ENCODE results near the gene TSPAN18. TPM values are rescaled to one million over a fixed set of nuclear protein-coding genes. Genes with fewer than 3 reads are reported as not detected.

The TSPAN18 gene
- total RNA-seq, 4 donors from 2014 or later: 0.95 to 4.5 (median 2.3) TPM

DNA sequence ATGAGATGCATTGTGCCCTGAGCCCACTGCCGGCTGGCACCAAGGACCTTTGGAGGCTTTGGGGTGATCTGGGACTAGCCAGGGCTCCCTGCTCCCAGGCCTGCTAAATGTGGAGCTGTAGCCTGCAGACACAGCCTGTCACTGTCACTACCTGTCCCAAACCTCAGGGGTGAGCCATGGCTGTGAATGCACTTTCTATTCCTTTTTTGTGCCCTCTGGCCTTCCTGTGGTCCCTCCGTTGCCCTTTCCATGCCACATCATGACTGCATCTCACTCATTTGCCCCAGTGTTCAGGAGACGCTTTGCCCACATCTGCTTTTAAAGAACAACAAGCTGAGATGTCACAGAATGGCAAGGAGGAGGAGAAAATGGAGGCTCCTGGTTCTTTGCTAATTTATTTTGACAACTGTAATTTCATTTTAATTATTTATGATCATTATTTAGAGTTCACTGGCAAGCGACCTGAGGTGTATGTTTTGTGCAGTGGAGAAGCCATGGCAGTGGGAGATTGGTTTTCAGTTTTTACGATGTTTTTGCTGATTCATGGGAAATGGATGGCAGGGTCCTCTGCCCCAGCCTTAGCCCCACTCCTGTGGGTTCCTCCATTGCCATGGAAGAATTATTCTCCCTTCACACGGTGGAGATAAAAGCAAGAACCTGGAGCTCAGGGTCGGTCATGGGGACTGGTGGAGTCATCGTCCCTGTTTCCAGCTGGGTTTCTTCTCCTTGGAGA is 69.2 kb downstream of the TSPAN18 start:
- 89 to 91% methylated on average over 8 of the region's 8 CpGs for WGBS, 2 donors
- no peak for DNase-seq (ENCODE audit: low spot score in 2 of 2)
- TF ChIP-seq, protein P1, sequence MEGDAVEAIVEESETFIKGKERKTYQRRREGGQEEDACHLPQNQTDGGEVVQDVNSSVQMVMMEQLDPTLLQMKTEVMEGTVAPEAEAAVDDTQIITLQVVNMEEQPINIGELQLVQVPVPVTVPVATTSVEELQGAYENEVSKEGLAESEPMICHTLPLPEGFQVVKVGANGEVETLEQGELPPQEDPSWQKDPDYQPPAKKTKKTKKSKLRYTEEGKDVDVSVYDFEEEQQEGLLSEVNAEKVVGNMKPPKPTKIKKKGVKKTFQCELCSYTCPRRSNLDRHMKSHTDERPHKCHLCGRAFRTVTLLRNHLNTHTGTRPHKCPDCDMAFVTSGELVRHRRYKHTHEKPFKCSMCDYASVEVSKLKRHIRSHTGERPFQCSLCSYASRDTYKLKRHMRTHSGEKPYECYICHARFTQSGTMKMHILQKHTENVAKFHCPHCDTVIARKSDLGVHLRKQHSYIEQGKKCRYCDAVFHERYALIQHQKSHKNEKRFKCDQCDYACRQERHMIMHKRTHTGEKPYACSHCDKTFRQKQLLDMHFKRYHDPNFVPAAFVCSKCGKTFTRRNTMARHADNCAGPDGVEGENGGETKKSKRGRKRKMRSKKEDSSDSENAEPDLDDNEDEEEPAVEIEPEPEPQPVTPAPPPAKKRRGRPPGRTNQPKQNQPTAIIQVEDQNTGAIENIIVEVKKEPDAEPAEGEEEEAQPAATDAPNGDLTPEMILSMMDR (IDR thresholded peaks at IDR 0.05): no peak
- TF ChIP-seq POLR2A (IDR thresholded peaks at IDR 0.05): no peak
- intact Hi-C loops (cut with DNase I; ENCODE audit: low total_unique reads): no loop called here
- H3K4me3 ChIP-seq (ENCODE audit: low read depth, poor library complexity, severe bottlenecking): no peak overlapping the region

DNA sequence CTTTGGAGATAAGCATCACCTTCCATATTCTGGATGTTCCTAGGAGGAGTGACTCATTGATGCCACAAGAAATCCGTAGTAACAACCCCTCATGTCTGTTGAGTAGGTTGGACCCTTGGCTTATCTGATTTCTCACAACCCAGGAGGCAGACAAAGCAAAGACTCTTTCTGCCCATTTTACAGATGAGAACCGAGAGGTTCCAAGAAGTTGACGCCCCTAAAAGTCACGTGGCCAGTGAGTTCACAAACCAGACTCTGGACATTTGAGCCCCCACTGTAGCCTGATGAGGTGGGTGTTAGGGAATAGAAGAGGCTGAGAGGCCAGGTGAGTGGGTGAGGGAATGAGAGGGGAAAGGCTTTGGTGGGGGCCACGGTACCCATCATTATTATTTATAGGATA is 70.3 kb downstream of the TSPAN18 start:
- intact Hi-C loops (cut with DNase I; ENCODE audit: low total_unique reads): no loop called here
- no peak for DNase-seq (ENCODE audit: low spot score in 2 of 2)
- 91 to 93% methylated on average over 5 of the region's 5 CpGs for WGBS, 2 donors
- no peak overlapping the region for H3K4me3 ChIP-seq (ENCODE audit: low read depth, poor library complexity, severe bottlenecking)
- TF ChIP-seq, protein P1 (IDR thresholded peaks at IDR 0.05): no peak

DNA sequence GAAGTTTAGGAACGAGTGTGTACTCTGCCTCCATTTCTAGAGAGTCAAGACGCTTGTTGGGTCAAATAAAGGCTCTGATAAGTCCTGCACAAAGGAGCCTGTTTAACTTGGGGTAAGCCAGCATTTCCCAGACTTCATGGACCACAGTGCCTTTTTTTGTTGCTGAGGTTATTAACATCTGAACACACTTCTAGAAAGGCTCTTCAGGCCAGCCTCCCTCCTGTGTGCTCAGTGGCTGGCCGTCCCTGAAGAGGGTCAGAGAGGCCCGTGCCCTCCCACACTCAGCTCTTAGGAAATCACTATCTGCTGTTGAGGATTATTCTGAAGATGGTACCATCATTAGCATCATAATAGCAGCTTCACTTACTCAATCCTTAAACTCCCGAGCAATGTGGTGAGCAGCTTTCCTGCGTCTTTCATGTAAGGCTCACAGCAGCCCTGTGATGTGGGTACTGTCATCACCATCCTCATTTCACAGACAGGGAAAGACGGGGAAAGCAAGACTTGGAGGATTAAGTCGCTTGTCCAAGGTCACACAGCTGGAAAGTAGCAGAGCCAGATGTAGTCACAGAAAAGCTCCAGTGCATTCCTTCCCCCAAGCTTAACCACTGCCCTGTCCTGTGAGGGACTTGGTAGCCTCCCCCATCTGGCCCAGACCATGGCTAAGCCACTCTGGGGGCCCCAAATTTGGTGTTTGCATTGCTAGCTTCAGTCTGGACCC is 71.3 kb downstream of the TSPAN18 start:
- 56 to 72% methylated on average over 8 of the region's 8 CpGs for WGBS, 2 donors
- no peak for TF ChIP-seq POLR2A (IDR thresholded peaks at IDR 0.05)
- TF ChIP-seq, protein P1 (IDR thresholded peaks at IDR 0.05): no peak
- H3K4me3 ChIP-seq (ENCODE audit: low read depth, poor library complexity, severe bottlenecking): no peak overlapping the region
- DNase-seq (ENCODE audit: low spot score in 2 of 2): no peak
- intact Hi-C loops (cut with DNase I; ENCODE audit: low total_unique reads): no loop called here

DNA sequence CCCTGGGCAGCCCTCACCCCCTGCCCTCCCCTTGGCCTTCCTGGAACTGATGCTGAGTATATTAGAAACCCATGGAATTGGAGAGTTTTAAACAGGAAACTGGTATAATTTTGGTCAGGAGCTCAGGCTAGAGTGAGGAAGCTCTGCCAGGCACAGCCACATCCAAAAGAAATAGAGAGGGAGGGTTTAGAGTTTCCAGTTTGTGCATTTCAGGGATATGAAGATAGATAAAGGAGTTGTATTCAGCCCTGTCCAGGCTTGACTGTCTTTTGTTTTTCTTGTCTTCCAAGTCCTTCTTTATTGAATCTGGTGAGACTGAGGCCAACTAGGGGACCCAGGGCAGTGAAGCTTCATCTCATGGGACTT is 71.8 kb downstream of the TSPAN18 start:
- H3K4me3 ChIP-seq (ENCODE audit: low read depth, poor library complexity, severe bottlenecking): no peak overlapping the region
- intact Hi-C loops (cut with DNase I; ENCODE audit: low total_unique reads): no loop called here
- DNase-seq (ENCODE audit: low spot score in 2 of 2): no peak
- TF ChIP-seq POLR2A (IDR thresholded peaks at IDR 0.05): no peak
- TF ChIP-seq, protein P1 (IDR thresholded peaks at IDR 0.05): no peak

DNA sequence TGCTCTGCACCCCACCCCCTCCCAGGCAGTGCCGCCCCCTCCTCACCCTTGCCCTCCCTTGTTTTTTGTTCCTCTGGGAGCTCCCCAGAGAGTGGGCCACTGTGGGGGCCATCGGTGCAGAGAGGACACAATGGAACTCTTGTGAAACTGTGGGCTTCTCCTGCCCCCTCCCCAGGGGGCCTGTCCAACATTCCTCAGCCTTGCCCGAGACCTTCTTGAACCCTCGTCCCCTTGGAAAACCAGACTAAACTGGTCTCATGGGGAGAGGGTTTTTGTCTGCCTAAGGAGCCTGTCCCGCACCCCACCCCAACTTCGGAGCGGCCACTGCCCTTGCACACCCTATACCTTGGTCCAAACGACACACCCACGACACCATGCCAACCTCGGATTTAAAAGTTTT is 72.2 kb downstream of the TSPAN18 start:
- intact Hi-C loops (cut with DNase I; ENCODE audit: low total_unique reads): no loop called here
- DNase-seq (ENCODE audit: low spot score in 2 of 2): no peak

More for the DNA sequence above, 72.2 kb downstream of the TSPAN18 start:
- WGBS, 2 donors: 61 to 73% methylated on average over 10 of the region's 10 CpGs
- TF ChIP-seq, protein P1 (IDR thresholded peaks at IDR 0.05): no peak
- TF ChIP-seq POLR2A (IDR thresholded peaks at IDR 0.05): no peak
- H3K4me3 ChIP-seq (ENCODE audit: low read depth, poor library complexity, severe bottlenecking): no peak overlapping the region
